ENCODE results near the gene DNAH1. TPM values are rescaled to one million over a fixed set of nuclear protein-coding genes. Genes with fewer than 3 reads are reported as not detected.

The DNAH1 gene
- total RNA-seq, 2 experiments from 2014 or later, result 9.4 TPM

DNA sequence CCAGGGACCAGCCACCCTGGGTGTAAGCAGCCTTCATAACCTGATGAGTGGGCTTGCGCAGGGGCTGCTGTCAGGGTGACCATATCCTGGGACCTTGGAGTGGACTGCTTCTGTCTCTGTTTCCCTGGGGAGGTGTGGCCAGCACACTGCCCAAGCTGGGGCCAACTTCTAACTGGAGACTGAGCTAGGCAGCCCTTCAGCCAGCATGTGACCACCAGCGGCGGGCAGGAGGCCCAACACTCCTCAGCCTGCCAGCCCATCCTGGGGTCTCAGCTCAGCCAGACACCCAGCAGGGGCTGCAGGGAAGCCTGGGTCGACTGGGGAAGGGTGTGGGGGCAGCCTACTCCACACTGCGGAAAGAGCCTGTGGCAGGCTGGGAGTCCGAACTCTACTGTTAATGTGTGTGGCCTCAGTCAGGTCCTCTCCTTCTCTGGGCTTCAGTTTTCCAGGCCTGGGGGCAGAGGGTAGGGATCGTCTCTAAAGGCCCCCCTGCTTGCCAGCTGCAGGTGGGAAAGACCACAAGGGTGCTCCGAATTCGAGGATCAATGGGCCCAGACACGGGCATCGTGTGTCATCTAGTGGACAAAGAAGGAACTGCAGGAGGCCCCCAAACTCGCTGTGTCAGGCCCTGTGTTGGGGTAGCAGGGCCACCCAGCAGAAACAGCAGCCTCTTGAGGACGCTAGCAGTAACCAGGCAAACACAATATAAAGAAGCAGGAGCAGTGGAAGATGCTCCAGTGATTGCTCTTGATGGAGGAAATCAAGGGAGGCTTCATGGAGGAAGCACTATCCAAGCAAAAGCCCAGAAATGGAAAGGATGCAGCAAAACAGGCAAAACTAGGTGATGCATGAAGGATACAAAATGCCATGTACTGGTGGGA lies 130.8 kb downstream of the DNAH1 start:
- no peaks in the 10 kb centered on the region for H3K9me3 Mint-ChIP-seq
- peaks cover 4% of the 10 kb centered on the region for H3K4me1 Mint-ChIP-seq (ENCODE audit: low read depth)
- H3K36me3 Mint-ChIP-seq (ENCODE audit: low read depth), result no peaks in the 10 kb centered on the region
- H3K27ac Mint-ChIP-seq, result no peak overlapping the region
- no peak overlapping the region for H3K4me3 Mint-ChIP-seq
- no peaks in the 10 kb centered on the region for H3K27me3 Mint-ChIP-seq (ENCODE audit: low read depth)
- peak; percentile 79 for DNase-seq
- intact Hi-C loops (cut with micrococcal nuclease), result loop anchor here (1.0 to 5.0 kb wide), 4 partner anchors 19 to 226 kb away; no protein-coding TSS in a partner anchor
- CTCF ChIA-PET, result interaction anchor here (0.7 to 8.5 kb wide), 18 partner anchors 7 to 443 kb away, joined by 3 to 81 read pairs (median 4); partner anchors contain the start of genes NISCH and TNNC1

- no peak overlapping the region for H3K27ac Mint-ChIP-seq
- no peaks in the 10 kb centered on the region for H3K9me3 Mint-ChIP-seq
Observed at GRCh38 chr3:52447512-52448355, 131.6 kb downstream of the DNAH1 start.

More at GRCh38 chr3:52447512-52448355, 131.6 kb downstream of the DNAH1 start:
- intact Hi-C loops (cut with micrococcal nuclease), result loop anchor here (1.0 to 5.0 kb wide), 4 partner anchors 19 to 227 kb away; no protein-coding TSS in a partner anchor
- peaks cover 4% of the 10 kb centered on the region for H3K4me1 Mint-ChIP-seq (ENCODE audit: low read depth)
- H3K27me3 Mint-ChIP-seq (ENCODE audit: low read depth), result no peaks in the 10 kb centered on the region
- no peak for DNase-seq
- CTCF ChIA-PET, result interaction anchor here (0.7 to 8.5 kb wide), 11 partner anchors 9 to 245 kb away, joined by 3 to 81 read pairs (median 5); partner anchors contain the start of gene NISCH
- no peak overlapping the region for H3K4me3 Mint-ChIP-seq
- H3K36me3 Mint-ChIP-seq (ENCODE audit: low read depth), result no peaks in the 10 kb centered on the region

Small RNA genes within 50 kb of the gene (microRNA-seq; reads per million reads assigned to microRNA genes)
- gene MIR135A1 (ENCODE audit: borderline microRNAs expressed, borderline replicate concordance), result not detected
- 234,700 reads per million, percentile 100 among the genes with 10 or more reads in this experiment for gene MIRLET7G (ENCODE audit: borderline microRNAs expressed, borderline replicate concordance)

Other genes with a start within 250 kb of the DNAH1 start
- 10 to 100 TPM; 32.3 to 32.7 TPM for gene POC1A, start 161.9 kb upstream of the DNAH1 start, total RNA-seq
- gene ALAS1, start 118.2 kb upstream of the DNAH1 start, total RNA-seq, result 10 to 100 TPM; 35.7 to 37.8 TPM
- under 1 TPM; 0.62 to 0.89 TPM for gene TLR9, start 90.7 kb upstream of the DNAH1 start, total RNA-seq
- gene TWF2, start 77.2 kb upstream of the DNAH1 start, total RNA-seq, result 10 to 100 TPM; 89.1 to 91.3 TPM
- gene PPM1M, start 70.6 kb upstream of the DNAH1 start, total RNA-seq, result 100 to 1,000 TPM; 107 to 108 TPM
- 100 to 1,000 TPM; 176 to 177 TPM for gene WDR82, start 37.7 kb upstream of the DNAH1 start, total RNA-seq
- gene GLYCTK, start 28.5 kb upstream of the DNAH1 start, total RNA-seq, result 10 to 100 TPM; 25.9 to 27.7 TPM
- 10 to 100 TPM; 87.0 to 89.3 TPM for gene BAP1, start 93.7 kb downstream of the DNAH1 start, total RNA-seq
- gene PHF7, start 94.3 kb downstream of the DNAH1 start, total RNA-seq, result 10 to 100 TPM; 22.5 to 24.8 TPM
- not detected for gene SEMA3G, start 128.8 kb downstream of the DNAH1 start, total RNA-seq
- gene TNNC1, start 137.7 kb downstream of the DNAH1 start, total RNA-seq, result 1 to 10 TPM; 7.2 to 7.6 TPM
- gene NISCH, start 139.3 kb downstream of the DNAH1 start, total RNA-seq, result 10 to 100 TPM; 50.4 to 52.5 TPM
- gene STAB1, start 179.0 kb downstream of the DNAH1 start, total RNA-seq, result under 1 TPM; 0.10 to 0.17 TPM
- gene NT5DC2, start 217.5 kb downstream of the DNAH1 start, total RNA-seq, result 10 to 100 TPM; 20.4 to 20.8 TPM
- 10 to 100 TPM; 12.3 to 13.1 TPM for gene UQCC5, start 220.3 kb downstream of the DNAH1 start, total RNA-seq

All from activated naive CD4-positive, alpha-beta T cell treated with anti-CD3 and anti-CD28 coated beads for 36 hours (primary cell).